ENCODE data around the gene IL19.

IL19 gene

DNA sequence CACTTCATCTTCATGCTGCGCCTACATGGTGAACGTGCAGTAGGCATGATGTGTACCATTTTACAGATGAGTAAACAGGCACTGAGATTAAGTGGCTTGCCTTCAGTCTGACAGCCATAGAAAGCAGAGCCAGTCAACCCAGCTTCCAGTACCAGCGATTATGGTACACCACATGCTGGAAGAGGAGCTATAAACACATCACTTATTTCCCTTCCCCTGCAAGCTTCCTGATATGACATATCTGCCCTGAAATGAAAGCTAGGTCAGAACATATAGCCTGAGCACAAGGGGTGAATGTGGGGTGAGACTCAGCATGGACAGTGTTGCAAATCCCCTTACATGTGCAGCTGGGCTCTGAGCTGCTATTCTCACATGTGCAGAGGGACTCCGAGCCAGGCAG lies 61.1 kb downstream of the IL19 start:
- Histone ChIP-seq H3K4me2 (ENCODE audit: insufficient read depth, low read length) (no peak overlapping the region), H3K27me3 (ENCODE audit: insufficient read depth, low read length, poor library complexity) (no peaks in the 10 kb centered on the region), H2AFZ (ENCODE audit: low read depth, low read length) (no peak overlapping the region), H3K4me3 (ENCODE audit: low read depth in 1 of 2, low read length in 2 of 2) (no peak overlapping the region), H3K4me1 (ENCODE audit: insufficient read depth, low read length) (no peaks in the 10 kb centered on the region), H3K27ac (ENCODE audit: low read length) (no peak overlapping the region), H4K20me1 (ENCODE audit: insufficient read depth, low read length) (no peaks in the 10 kb centered on the region), H3K36me3 (ENCODE audit: insufficient read depth, low read length) (no peaks in the 10 kb centered on the region), H3K9me3 (ENCODE audit: insufficient read depth, low read length, severe bottlenecking) (no peaks in the 10 kb centered on the region), H3K9ac (ENCODE audit: low read depth, low read length) (no peak overlapping the region), H3K79me2 (ENCODE audit: insufficient read depth, low read length) (no peaks in the 10 kb centered on the region)
- ATAC-seq (ENCODE audit: insufficient read depth, low read depth) = no peak
- TF ChIP-seq, protein P1, sequence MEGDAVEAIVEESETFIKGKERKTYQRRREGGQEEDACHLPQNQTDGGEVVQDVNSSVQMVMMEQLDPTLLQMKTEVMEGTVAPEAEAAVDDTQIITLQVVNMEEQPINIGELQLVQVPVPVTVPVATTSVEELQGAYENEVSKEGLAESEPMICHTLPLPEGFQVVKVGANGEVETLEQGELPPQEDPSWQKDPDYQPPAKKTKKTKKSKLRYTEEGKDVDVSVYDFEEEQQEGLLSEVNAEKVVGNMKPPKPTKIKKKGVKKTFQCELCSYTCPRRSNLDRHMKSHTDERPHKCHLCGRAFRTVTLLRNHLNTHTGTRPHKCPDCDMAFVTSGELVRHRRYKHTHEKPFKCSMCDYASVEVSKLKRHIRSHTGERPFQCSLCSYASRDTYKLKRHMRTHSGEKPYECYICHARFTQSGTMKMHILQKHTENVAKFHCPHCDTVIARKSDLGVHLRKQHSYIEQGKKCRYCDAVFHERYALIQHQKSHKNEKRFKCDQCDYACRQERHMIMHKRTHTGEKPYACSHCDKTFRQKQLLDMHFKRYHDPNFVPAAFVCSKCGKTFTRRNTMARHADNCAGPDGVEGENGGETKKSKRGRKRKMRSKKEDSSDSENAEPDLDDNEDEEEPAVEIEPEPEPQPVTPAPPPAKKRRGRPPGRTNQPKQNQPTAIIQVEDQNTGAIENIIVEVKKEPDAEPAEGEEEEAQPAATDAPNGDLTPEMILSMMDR (IDR thresholded peaks at IDR 0.05; ENCODE audit: borderline replicate concordance, extremely low read depth, low read length, poor library complexity, severe bottlenecking) = no peak
- no peak for TF ChIP-seq EZH2 (IDR thresholded peaks at IDR 0.05; ENCODE audit: borderline replicate concordance, low read depth, low read length, severe bottlenecking)
- no peak for DNase-seq

DNA sequence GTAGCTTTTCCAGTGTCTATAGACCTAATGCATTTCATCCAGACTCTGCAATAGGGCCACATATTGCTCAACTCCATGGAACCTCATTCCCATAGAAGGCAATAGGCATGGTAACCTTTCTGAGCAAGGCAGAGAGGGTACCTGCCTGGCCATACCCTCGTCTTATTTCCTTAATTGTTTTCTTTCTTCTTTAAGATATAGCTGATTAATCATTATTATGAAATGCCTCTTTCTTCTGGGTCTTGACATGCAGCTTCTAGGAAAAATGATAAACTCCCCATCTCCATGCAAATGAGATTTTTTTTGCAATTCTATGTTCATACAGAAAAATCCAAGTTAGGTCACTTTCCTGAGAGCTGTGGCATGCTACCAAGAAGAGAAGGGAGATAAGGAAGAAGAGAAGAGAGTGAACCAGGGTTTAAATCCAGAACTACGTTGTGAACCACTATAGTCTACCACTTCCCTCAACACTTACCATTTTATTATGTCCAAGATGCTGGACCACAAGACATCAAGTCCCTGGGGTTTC lies 61.8 kb downstream of the IL19 start:
- Histone ChIP-seq H3K79me2 (ENCODE audit: insufficient read depth, low read length) (no peaks in the 10 kb centered on the region), H3K4me3 (ENCODE audit: low read depth in 1 of 2, low read length in 2 of 2) (no peak overlapping the region), H3K27me3 (ENCODE audit: insufficient read depth, low read length, poor library complexity) (no peaks in the 10 kb centered on the region), H3K9me3 (ENCODE audit: insufficient read depth, low read length, severe bottlenecking) (no peaks in the 10 kb centered on the region), H3K9ac (ENCODE audit: low read depth, low read length) (no peak overlapping the region), H2AFZ (ENCODE audit: low read depth, low read length) (no peak overlapping the region), H3K36me3 (ENCODE audit: insufficient read depth, low read length) (no peaks in the 10 kb centered on the region), H3K4me2 (ENCODE audit: insufficient read depth, low read length) (no peak overlapping the region), H3K4me1 (ENCODE audit: insufficient read depth, low read length) (no peaks in the 10 kb centered on the region), H3K27ac (ENCODE audit: low read length) (no peak overlapping the region), H4K20me1 (ENCODE audit: insufficient read depth, low read length) (no peaks in the 10 kb centered on the region)
- no peak for TF ChIP-seq EZH2 (IDR thresholded peaks at IDR 0.05; ENCODE audit: borderline replicate concordance, low read depth, low read length, severe bottlenecking)
- TF ChIP-seq, protein P1 (IDR thresholded peaks at IDR 0.05; ENCODE audit: borderline replicate concordance, extremely low read depth, low read length, poor library complexity, severe bottlenecking) = no peak
- ATAC-seq (ENCODE audit: insufficient read depth, low read depth) (no peak), DNase-seq (no peak)

DNA sequence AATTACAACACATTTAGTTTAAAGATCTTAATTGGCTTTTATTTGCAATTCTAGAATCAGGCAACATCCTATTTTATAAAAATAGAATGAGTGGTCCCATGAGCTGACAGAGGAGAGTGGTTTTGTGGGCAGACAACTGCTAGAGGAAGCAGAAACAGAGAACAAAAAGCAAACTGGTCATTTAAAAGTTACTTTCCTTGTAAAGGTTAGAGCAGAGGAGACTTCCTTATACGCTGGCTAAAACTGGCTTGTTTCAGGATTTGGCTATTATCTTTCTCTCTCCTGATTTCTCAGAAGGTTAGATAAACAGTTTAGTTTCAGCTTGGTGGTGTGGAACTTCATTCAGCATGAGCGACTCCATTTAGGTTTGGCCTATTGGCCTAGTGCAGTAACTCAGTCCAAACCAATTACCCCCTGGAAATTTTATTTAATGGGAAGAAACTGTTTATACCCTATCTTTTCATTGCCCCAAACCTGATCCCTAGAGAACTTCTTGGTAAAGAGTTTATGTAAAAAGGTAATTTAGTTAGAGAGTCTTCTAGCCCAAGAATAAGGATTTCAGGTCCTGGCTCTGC lies 62.6 kb downstream of the IL19 start:
- H3K9ac ChIP-seq (ENCODE audit: low read depth, low read length) = no peak overlapping the region
- H3K4me3 ChIP-seq (ENCODE audit: low read depth in 1 of 2, low read length in 2 of 2) = no peak overlapping the region
- H3K4me1 ChIP-seq (ENCODE audit: insufficient read depth, low read length) = no peaks in the 10 kb centered on the region
- no peaks in the 10 kb centered on the region for H3K27me3 ChIP-seq (ENCODE audit: insufficient read depth, low read length, poor library complexity)
- H3K79me2 ChIP-seq (ENCODE audit: insufficient read depth, low read length) = no peaks in the 10 kb centered on the region
- H2AFZ ChIP-seq (ENCODE audit: low read depth, low read length) = no peak overlapping the region
- TF ChIP-seq, protein P1 (IDR thresholded peaks at IDR 0.05; ENCODE audit: borderline replicate concordance, extremely low read depth, low read length, poor library complexity, severe bottlenecking) = no peak
- TF ChIP-seq EZH2 (IDR thresholded peaks at IDR 0.05; ENCODE audit: borderline replicate concordance, low read depth, low read length, severe bottlenecking) = no peak
- H3K9me3 ChIP-seq (ENCODE audit: insufficient read depth, low read length, severe bottlenecking) = no peaks in the 10 kb centered on the region
- H3K4me2 ChIP-seq (ENCODE audit: insufficient read depth, low read length) = no peak overlapping the region
- no peaks in the 10 kb centered on the region for H3K36me3 ChIP-seq (ENCODE audit: insufficient read depth, low read length)
- no peak for ATAC-seq (ENCODE audit: insufficient read depth, low read depth)
- no peaks in the 10 kb centered on the region for H4K20me1 ChIP-seq (ENCODE audit: insufficient read depth, low read length)
- DNase-seq = no peak
- no peak overlapping the region for H3K27ac ChIP-seq (ENCODE audit: low read length)
